Liver (tissue), 9 donors: ENCODE results near the gene SEPTIN1. TPM values are rescaled to one million over a fixed set of nuclear protein-coding genes. Genes with fewer than 3 reads are reported as not detected.

Experiments used
- DNase-seq: peaks from one replicate; pipeline ENCODE4 v3.0.0-alpha.2; 2017; ENCODE audit warnings: low spot score
- H3K27ac ChIP-seq, 2 donors: one replicate each; pipeline ENCODE4 v1.7.0; 2013; ENCODE audit warnings: inconsistent platforms in 2 of 2, low read length in 2 of 2, control low read depth in 1 of 2, low read depth in 1 of 2, mild to moderate bottlenecking in 1 of 2
- H3K27me3 ChIP-seq, 4 donors: one replicate each; pipeline versions ENCODE4 v1.6.1 to v1.7.0; 2013; ENCODE audit warnings: low read length in 3 of 4, inconsistent platforms in 1 of 4, mild to moderate bottlenecking in 1 of 4, moderate library complexity in 1 of 4; ENCODE audit not compliant: control insufficient read depth in 4 of 4, insufficient read depth in 4 of 4
- H3K36me3 ChIP-seq, 4 donors: one replicate each; pipeline versions ENCODE4 v1.6.1 to v1.7.0; 2013; ENCODE audit warnings: low read length in 3 of 4, mild to moderate bottlenecking in 3 of 4, low read depth in 1 of 4, moderate library complexity in 1 of 4; ENCODE audit not compliant: control insufficient read depth in 4 of 4, insufficient read depth in 3 of 4
- H3K4me1 ChIP-seq, 4 donors: one replicate each; pipeline versions ENCODE4 v1.6.1 to v1.7.0; 2013; ENCODE audit warnings: low read length in 3 of 4, mild to moderate bottlenecking in 3 of 4, moderate library complexity in 1 of 4; ENCODE audit not compliant: control insufficient read depth in 4 of 4, insufficient read depth in 4 of 4
- H3K4me3 ChIP-seq, 3 donors: one replicate each; pipeline versions ENCODE4 v1.6.1 to v1.7.0; 2013; ENCODE audit warnings: low read length in 3 of 3, control low read depth in 1 of 3, low read depth in 1 of 3, mild to moderate bottlenecking in 1 of 3
- H3K9ac ChIP-seq, 2 donors: one replicate each; pipeline ENCODE4 v1.7.0; 2013; ENCODE audit warnings: low read length in 2 of 2, mild to moderate bottlenecking in 2 of 2, moderate library complexity in 2 of 2, control low read depth in 1 of 2, low read depth in 1 of 2
- H3K9me3 ChIP-seq, 4 donors: one replicate each; pipeline versions ENCODE4 v1.6.1 to v1.7.0; 2013; ENCODE audit warnings: low read length in 3 of 4; ENCODE audit not compliant: control insufficient read depth in 4 of 4
- EGR1 ChIP-seq, 2 donors: IDR thresholded peaks; 2 replicates each; pipeline ENCODE4 v1.6.1; 2016 to 2018; ENCODE audit warnings: antibody characterized with exemption in 2 of 2, low read depth in 2 of 2
- FOXA1 ChIP-seq: IDR thresholded peaks from 2 replicates; pipeline ENCODE4 v1.6.1; 2016; ENCODE audit warnings: antibody characterized with exemption
- FOXA2 ChIP-seq: IDR thresholded peaks from 2 replicates; pipeline ENCODE4 v1.6.1; 2016; ENCODE audit warnings: antibody characterized with exemption
- GABPA ChIP-seq, 2 donors: IDR thresholded peaks in 1 of 2; conservative IDR thresholded peaks in 1 of 2; 2 replicates each; pipeline ENCODE4 v1.6.1; 2016; ENCODE audit warnings: antibody characterized with exemption in 2 of 2, mild to moderate bottlenecking in 1 of 2, moderate library complexity in 1 of 2
- HNF4A ChIP-seq, 2 donors: conservative IDR thresholded peaks; 2 replicates each; pipeline ENCODE4 v1.6.1; 2016; ENCODE audit warnings: antibody characterized with exemption in 2 of 2, mild to moderate bottlenecking in 2 of 2
- HNF4G ChIP-seq: IDR thresholded peaks from 2 replicates; pipeline ENCODE4 v1.6.1; 2016; ENCODE audit warnings: antibody characterized with exemption
- JUND ChIP-seq, 2 donors: IDR thresholded peaks; 2 replicates each; pipeline ENCODE4 v1.6.1; 2016; ENCODE audit warnings: antibody characterized with exemption in 2 of 2
- NR2F2 ChIP-seq: IDR thresholded peaks from 2 replicates; pipeline ENCODE4 v1.6.1; 2016; ENCODE audit warnings: antibody characterized with exemption
- RAD21 ChIP-seq, 2 donors: IDR thresholded peaks; 2 replicates each; pipeline ENCODE4 v1.6.1; 2016; ENCODE audit warnings: antibody characterized with exemption in 2 of 2, mild to moderate bottlenecking in 2 of 2
- RXRA ChIP-seq, 2 donors: IDR thresholded peaks; 2 replicates each; pipeline ENCODE4 v1.6.1; 2017 to 2018; ENCODE audit warnings: antibody characterized with exemption in 2 of 2, mild to moderate bottlenecking in 1 of 2
- SP1 ChIP-seq: IDR thresholded peaks from 2 replicates; pipeline ENCODE4 v1.6.1; 2018; ENCODE audit warnings: antibody characterized with exemption, mild to moderate bottlenecking
- TAF1 ChIP-seq: conservative IDR thresholded peaks from 2 replicates; pipeline ENCODE4 v1.6.1; 2016; ENCODE audit warnings: antibody characterized with exemption, mild to moderate bottlenecking
- YY1 ChIP-seq: IDR thresholded peaks from 2 replicates; pipeline ENCODE4 v1.6.1; 2016; ENCODE audit warnings: antibody characterized with exemption, mild to moderate bottlenecking
- whole genome bisulfite sequencing: extraction: QIAGEN DNeasy Blood & Tissue Kit; methylation state at CpG from one replicate; pipeline ENCODE4 v1.1.7; 2013; 5-methylcytosine and 5-hydroxymethylcytosine counted together
- polyA plus RNA-seq, 2 donors: library from polyadenylated mRNA; stranded (reverse) in 1 of 2; unstranded in 1 of 2; fragments of 200-250 nt in 1 of 2; fragments of >200 nt in 1 of 2; fragmentation: Nextera tagmentation in 1 of 2; extraction: Ambion mirVana in 1 of 2; gene quantifications; one replicate each; pipeline versions ENCODE4 v1.2.1 to v1.2.3, GENCODE V29; 2013 to 2015
- total RNA-seq, 2 donors: library from RNA; depleted of rRNA; stranded (reverse); fragments of >200 nt; gene quantifications; one replicate each; pipeline ENCODE4 v1.2.3, GENCODE V29; 2014
- TF ChIP-seq, protein P1 (sequence below): IDR thresholded peaks from 2 replicates; pipeline ENCODE4 v1.6.1; 2016; ENCODE audit warnings: antibody characterized with exemption, mild to moderate bottlenecking
- TF ChIP-seq, protein P2 (sequence below): IDR thresholded peaks from 2 replicates; pipeline ENCODE4 v1.6.1; 2016; ENCODE audit warnings: antibody characterized with exemption
- TF ChIP-seq, protein P3 (sequence below): fragments of 150-350 bp; IDR thresholded peaks from 2 replicates; pipeline ENCODE4 v1.5.1; 2017; ENCODE audit warnings: improper control_type of control experiment, low read depth, low read length; ENCODE audit not compliant: missing input control
- TF ChIP-seq, protein P4 (sequence below): IDR thresholded peaks from 2 replicates; pipeline ENCODE4 v1.6.1; 2016; ENCODE audit warnings: antibody characterized with exemption
- TF ChIP-seq, protein P5 (sequence below): IDR thresholded peaks from 2 replicates; pipeline ENCODE4 v1.6.1; 2016; ENCODE audit warnings: antibody characterized with exemption
- donor health status: healthy.
- donor health status: healthy.
- donor health status: healthy.
- donor health status: healthy.
- donor health status: healthy.

The SEPTIN1 gene
- total and polyA plus RNA-seq, 4 donors, result 0.42 to 2.8 (median 1.2) TPM

DNA sequence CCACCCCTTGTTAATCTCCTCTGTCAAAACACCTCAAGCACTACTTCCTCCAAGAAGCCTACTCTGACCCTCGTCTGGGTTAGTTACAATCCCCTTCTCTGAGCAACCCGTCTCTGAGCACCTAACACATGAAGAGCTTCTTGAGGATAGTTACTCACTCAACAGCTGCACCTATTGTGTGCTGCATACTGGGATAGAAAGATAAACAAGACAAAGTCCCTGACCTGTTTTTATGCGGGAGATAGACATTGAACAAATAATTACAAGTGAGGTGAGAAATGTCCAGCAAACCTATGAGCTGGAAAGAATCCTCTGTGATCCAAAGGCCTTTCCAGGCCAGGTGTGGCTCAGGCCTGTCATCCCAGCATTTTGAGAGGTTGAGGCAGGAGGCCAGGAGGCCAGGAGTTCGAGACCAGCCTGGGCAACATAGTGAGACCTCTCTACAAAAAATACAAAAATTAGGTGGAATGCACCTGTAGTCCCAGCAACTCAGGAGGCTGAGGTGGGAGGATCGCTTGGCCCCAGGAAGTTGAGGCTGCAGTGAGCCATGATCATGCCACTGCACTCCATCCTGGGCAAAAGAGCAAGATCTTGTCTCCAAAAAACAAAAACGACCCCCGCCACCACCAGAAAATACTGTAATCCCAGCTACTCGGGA, 19.5 kb upstream of the SEPTIN1 start:
- no peaks in the 10 kb centered on the region for H3K9me3 ChIP-seq
- no peaks in the 10 kb centered on the region for H3K27me3 ChIP-seq
- no peak for DNase-seq
- H3K36me3 ChIP-seq, result peaks cover 0 to 3% (median 1%) of the 10 kb centered on the region in 4 donors
- H3K4me1 ChIP-seq, result peaks cover 6 to 25% (median 17%) of the 10 kb centered on the region in 4 donors
- H3K27ac ChIP-seq, result peak overlapping the region; percentile 43 to 84
- TF ChIP-seq RXRA (IDR thresholded peaks at IDR 0.05), result peak; percentile 56 to 78
- TF ChIP-seq GABPA (IDR thresholded peaks at IDR 0.05 in 1 of 2, conservative IDR thresholded peaks at IDR 0.05 in 1 of 2), result no peak
- TF ChIP-seq HNF4G, result peak; percentile 66
- TF ChIP-seq, protein P1, sequence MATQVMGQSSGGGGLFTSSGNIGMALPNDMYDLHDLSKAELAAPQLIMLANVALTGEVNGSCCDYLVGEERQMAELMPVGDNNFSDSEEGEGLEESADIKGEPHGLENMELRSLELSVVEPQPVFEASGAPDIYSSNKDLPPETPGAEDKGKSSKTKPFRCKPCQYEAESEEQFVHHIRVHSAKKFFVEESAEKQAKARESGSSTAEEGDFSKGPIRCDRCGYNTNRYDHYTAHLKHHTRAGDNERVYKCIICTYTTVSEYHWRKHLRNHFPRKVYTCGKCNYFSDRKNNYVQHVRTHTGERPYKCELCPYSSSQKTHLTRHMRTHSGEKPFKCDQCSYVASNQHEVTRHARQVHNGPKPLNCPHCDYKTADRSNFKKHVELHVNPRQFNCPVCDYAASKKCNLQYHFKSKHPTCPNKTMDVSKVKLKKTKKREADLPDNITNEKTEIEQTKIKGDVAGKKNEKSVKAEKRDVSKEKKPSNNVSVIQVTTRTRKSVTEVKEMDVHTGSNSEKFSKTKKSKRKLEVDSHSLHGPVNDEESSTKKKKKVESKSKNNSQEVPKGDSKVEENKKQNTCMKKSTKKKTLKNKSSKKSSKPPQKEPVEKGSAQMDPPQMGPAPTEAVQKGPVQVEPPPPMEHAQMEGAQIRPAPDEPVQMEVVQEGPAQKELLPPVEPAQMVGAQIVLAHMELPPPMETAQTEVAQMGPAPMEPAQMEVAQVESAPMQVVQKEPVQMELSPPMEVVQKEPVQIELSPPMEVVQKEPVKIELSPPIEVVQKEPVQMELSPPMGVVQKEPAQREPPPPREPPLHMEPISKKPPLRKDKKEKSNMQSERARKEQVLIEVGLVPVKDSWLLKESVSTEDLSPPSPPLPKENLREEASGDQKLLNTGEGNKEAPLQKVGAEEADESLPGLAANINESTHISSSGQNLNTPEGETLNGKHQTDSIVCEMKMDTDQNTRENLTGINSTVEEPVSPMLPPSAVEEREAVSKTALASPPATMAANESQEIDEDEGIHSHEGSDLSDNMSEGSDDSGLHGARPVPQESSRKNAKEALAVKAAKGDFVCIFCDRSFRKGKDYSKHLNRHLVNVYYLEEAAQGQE, result peak; percentile 42
- TF ChIP-seq EGR1 (IDR thresholded peaks at IDR 0.05; ENCODE audit: low read depth in 2 of 2), result no peak
- TF ChIP-seq YY1, result peak; percentile 56
- no peak for TF ChIP-seq TAF1
- TF ChIP-seq FOXA2, result peak; percentile 86
- peak; percentile 82 to 91 for TF ChIP-seq HNF4A (conservative IDR thresholded peaks at IDR 0.05)
- TF ChIP-seq RAD21 (IDR thresholded peaks at IDR 0.05), result peak in 1 of 2 donors; percentile 21
- TF ChIP-seq, protein P2, sequence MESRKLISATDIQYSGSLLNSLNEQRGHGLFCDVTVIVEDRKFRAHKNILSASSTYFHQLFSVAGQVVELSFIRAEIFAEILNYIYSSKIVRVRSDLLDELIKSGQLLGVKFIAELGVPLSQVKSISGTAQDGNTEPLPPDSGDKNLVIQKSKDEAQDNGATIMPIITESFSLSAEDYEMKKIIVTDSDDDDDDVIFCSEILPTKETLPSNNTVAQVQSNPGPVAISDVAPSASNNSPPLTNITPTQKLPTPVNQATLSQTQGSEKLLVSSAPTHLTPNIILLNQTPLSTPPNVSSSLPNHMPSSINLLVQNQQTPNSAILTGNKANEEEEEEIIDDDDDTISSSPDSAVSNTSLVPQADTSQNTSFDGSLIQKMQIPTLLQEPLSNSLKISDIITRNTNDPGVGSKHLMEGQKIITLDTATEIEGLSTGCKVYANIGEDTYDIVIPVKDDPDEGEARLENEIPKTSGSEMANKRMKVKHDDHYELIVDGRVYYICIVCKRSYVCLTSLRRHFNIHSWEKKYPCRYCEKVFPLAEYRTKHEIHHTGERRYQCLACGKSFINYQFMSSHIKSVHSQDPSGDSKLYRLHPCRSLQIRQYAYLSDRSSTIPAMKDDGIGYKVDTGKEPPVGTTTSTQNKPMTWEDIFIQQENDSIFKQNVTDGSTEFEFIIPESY, result peak; percentile 65
- TF ChIP-seq, protein P3, sequence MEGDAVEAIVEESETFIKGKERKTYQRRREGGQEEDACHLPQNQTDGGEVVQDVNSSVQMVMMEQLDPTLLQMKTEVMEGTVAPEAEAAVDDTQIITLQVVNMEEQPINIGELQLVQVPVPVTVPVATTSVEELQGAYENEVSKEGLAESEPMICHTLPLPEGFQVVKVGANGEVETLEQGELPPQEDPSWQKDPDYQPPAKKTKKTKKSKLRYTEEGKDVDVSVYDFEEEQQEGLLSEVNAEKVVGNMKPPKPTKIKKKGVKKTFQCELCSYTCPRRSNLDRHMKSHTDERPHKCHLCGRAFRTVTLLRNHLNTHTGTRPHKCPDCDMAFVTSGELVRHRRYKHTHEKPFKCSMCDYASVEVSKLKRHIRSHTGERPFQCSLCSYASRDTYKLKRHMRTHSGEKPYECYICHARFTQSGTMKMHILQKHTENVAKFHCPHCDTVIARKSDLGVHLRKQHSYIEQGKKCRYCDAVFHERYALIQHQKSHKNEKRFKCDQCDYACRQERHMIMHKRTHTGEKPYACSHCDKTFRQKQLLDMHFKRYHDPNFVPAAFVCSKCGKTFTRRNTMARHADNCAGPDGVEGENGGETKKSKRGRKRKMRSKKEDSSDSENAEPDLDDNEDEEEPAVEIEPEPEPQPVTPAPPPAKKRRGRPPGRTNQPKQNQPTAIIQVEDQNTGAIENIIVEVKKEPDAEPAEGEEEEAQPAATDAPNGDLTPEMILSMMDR, result no peak
- peak in 1 of 2 donors; percentile 64 for TF ChIP-seq JUND (IDR thresholded peaks at IDR 0.05)
- TF ChIP-seq SP1, result peak; percentile 94
- no peak for TF ChIP-seq NR2F2
- TF ChIP-seq, protein P4, sequence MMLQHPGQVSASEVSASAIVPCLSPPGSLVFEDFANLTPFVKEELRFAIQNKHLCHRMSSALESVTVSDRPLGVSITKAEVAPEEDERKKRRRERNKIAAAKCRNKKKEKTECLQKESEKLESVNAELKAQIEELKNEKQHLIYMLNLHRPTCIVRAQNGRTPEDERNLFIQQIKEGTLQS, result peak; percentile 25
- TF ChIP-seq FOXA1, result peak; percentile 89
- TF ChIP-seq, protein P5, sequence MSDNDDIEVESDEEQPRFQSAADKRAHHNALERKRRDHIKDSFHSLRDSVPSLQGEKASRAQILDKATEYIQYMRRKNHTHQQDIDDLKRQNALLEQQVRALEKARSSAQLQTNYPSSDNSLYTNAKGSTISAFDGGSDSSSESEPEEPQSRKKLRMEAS, result peak; percentile 34
- 64% methylated on average over 8 of the region's 8 CpGs for WGBS
- H3K4me3 ChIP-seq, result no peak overlapping the region
- H3K9ac ChIP-seq, result no peak overlapping the region
